GM12874 (cell line): ENCODE measurements around the gene MAPK4.

Experiments
- CTCF ChIP-seq: IDR thresholded peaks from 2 replicates; pipeline ENCODE4 v1.5.1; 2011; ENCODE audit warnings: low read depth, mild to moderate bottlenecking, control low read depth, low read length, moderate library complexity; ENCODE audit not compliant: insufficient read depth

Gene MAPK4

GRCh38 chr18:50682852-50683251 lies 123.0 kb downstream of the MAPK4 start:
- no peak for TF ChIP-seq CTCF

DNA sequence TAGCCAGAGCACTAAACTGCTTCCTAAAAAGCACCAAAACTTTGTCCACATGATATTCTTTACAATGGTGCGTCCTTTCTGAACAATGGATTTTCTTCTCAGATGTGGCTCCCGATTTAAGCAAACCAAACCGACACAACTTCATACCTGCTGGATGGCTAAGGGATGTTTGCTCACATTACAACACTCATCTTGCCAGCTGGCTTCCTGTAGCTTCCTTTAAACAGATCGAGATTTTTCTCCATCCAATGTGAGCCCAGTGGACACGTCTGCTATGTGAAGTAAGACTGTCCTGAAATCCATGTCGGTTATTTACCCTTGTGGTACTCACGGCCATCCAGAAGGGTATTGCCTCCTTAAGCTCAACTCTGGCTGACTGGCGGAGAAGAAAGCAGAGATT lies 126.5 kb downstream of the MAPK4 start:
- TF ChIP-seq CTCF, result no peak

GRCh38 chr18:50687491-50687890 lies 127.6 kb downstream of the MAPK4 start:
- no peak for TF ChIP-seq CTCF

- no peak for TF ChIP-seq CTCF
These were observed 129.7 kb downstream of the MAPK4 start for GRCh38 chr18:50689578-50689977.

- no peak for TF ChIP-seq CTCF
These were observed 134.3 kb downstream of the MAPK4 start for GRCh38 chr18:50694147-50694546.

DNA sequence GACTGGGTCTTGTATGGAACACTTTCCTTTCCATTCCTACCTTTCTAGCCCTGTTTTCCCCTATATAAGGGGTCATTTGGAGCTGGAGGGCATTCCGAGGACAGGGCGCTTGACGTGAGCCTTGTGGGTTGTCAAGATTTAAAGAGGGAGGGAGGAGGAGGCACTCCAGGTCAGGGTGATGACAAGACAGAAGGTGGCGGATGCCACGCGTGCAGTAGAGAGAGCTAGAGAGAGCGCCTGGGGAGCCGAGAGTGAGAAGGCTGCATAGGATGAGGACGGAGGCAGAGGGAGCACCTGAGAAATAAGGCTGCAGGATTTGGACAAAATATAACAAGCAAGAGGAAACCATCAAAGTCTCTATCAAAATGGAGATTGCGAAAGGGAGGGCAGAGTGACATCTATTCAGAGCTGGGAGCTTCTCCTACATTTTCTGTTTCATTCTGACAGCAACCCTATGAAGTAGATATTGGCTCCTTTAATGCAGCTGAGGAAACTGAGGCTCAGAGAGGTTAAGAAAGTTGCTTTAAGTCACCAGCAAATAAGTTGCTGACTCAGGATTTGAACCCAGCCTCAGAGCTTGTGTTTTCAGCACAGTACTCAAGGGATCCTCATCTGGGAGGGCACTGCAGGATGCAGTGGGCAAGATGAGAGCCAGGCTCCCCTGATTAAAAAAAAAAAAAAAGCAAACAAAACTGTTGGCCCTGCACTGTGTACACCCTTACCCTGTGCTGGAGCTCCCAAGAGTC lies 135.7 kb downstream of the MAPK4 start:
- TF ChIP-seq CTCF, result no peak

DNA sequence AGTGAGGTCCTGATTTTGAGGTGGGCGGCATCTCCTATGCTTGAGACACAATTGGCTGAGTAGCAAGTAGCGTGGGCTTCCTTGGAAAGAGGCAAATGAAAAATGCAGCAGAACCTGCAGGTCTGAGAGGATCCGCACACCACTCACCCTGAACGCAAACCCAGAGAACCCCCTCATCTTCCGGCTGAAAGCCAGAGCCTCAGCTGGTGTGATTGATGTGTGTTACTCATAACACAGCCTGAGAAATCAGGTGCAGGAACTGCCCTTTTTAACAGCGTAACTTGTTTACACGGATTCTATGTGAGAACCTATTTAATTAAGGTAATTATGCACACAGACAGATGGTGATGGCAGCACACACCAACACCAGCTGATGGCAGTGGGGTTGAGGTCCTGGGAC lies 136.5 kb downstream of the MAPK4 start:
- TF ChIP-seq CTCF, result no peak
